ENCODE measurements around the gene POR. TPM values are rescaled to one million over a fixed set of nuclear protein-coding genes. Genes with fewer than 3 reads are reported as not detected.

Gene POR
- total and polyA plus RNA-seq, 8 donors = 41.4 to 210 (median 52.1) TPM

- Histone ChIP-seq H3K27me3 (no peaks in the 10 kb centered on the region), H3K36me3 (peaks cover 0 to 77% of the 10 kb centered on the region in 2 donors), H3K4me1 (peaks cover 0 to 10% of the 10 kb centered on the region in 2 donors), H3K9me3 (no peaks in the 10 kb centered on the region), H3K4me3 (no peak overlapping the region), H3K27ac (no peak overlapping the region)
- no peak for TF ChIP-seq CTCF (IDR thresholded peaks at IDR 0.05)
- DNase-seq (peak in 1 of 4 donors; percentile 74), ATAC-seq (no peak)
- intact Hi-C loops (cut with DNase I) = no loop called here
Measured at GRCh38 chr7:75985518-75986146, 70.7 kb downstream of the POR start.

- H3K4me1 ChIP-seq = peaks cover 0 to 14% of the 10 kb centered on the region in 2 donors
- intact Hi-C loops (cut with DNase I) = no loop called here
- peaks cover 0 to 70% of the 10 kb centered on the region in 2 donors for H3K36me3 ChIP-seq
- ATAC-seq (no peak), DNase-seq (peak in 1 of 4 donors; percentile 56)
- no peak overlapping the region for H3K4me3 ChIP-seq
- H3K27me3 ChIP-seq = no peaks in the 10 kb centered on the region
- H3K9me3 ChIP-seq = no peaks in the 10 kb centered on the region
- TF ChIP-seq CTCF (IDR thresholded peaks at IDR 0.05) = no peak
- H3K27ac ChIP-seq = no peak overlapping the region
Measured at GRCh38 chr7:75986147-75986781, 71.3 kb downstream of the POR start.

- Histone ChIP-seq H3K4me1 (peaks cover 0 to 14% of the 10 kb centered on the region in 2 donors), H3K27me3 (no peaks in the 10 kb centered on the region), H3K36me3 (peaks cover 0 to 68% of the 10 kb centered on the region in 2 donors), H3K27ac (no peak overlapping the region), H3K9me3 (no peaks in the 10 kb centered on the region), H3K4me3 (no peak overlapping the region)
- peak in 1 of 4 donors; percentile 79 for DNase-seq
- intact Hi-C loops (cut with DNase I) = no loop called here
- no peak for TF ChIP-seq CTCF (IDR thresholded peaks at IDR 0.05)
- no peak for ATAC-seq
Measured at GRCh38 chr7:75987026-75987804, 72.3 kb downstream of the POR start.

DNA sequence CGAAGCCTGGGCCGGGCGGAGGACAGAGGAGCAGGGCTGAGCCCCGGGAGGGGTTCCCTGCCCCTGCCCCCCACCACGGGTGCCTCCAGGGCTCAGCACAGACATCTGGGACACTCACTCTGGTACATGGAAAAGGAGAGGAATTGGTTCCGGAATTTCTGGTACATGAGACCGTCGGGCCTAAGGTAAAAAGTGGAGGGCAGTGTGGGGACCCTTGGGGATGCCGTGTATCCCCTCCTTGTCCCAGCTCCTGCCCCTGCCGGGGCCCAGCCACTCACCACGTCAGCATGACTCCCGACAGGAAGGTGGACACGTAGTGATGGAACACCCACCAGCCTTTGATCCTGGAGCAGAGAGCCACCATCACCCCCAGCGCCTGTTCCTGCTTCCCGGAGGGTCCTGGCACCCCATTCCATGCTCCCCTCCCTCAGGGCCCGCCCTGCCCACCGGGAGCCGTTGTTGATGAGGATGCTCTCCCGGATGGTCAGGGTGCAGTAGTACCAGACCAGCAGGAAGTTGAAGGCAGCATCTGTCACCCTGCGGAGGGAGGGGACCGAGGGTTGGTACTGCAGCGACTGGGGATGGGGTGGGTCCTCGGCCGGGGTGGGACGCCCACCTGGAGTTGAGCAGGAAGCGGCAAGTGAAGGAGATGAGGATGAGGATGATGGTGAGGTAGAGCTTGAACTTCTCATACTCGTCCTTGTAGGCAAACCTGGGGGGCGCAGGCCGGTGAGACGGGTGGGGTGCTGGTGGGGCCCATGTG, 73.0 kb downstream of the POR start:
- Histone ChIP-seq H3K27ac (no peak overlapping the region), H3K4me1 (peaks cover 0 to 15% of the 10 kb centered on the region in 2 donors), H3K36me3 (peaks cover 0 to 63% of the 10 kb centered on the region in 2 donors), H3K9me3 (no peaks in the 10 kb centered on the region), H3K4me3 (no peak overlapping the region), H3K27me3 (no peaks in the 10 kb centered on the region)
- DNase-seq = peak in 1 of 4 donors; percentile 67
- ATAC-seq = no peak
- no peak for TF ChIP-seq CTCF (IDR thresholded peaks at IDR 0.05)
- intact Hi-C loops (cut with DNase I) = no loop called here

Data from left lung (tissue), 10 donors.